Colonic mucosa (tissue), 4 donors: ENCODE data around the gene SLC13A2. TPM values are rescaled to one million over a fixed set of nuclear protein-coding genes. Genes with fewer than 3 reads are reported as not detected.

Experiments
- DNase-seq: peaks from one replicate; pipeline ENCODE4 v3.0.0-alpha.2; 2020
- H3K27ac ChIP-seq: fragments of 200-600 bp; one replicate; pipeline ENCODE4 v1.8.0; 2021
- H3K27me3 ChIP-seq: fragments of 200-600 bp; one replicate; pipeline ENCODE4 v1.8.0; 2021
- H3K36me3 ChIP-seq: fragments of 200-600 bp; one replicate; pipeline ENCODE4 v1.8.0; 2021
- H3K4me1 ChIP-seq: fragments of 200-600 bp; one replicate; pipeline ENCODE4 v1.8.0; 2021; ENCODE audit warnings: mild to moderate bottlenecking
- H3K4me3 ChIP-seq: fragments of 200-600 bp; one replicate; pipeline ENCODE4 v1.8.0; 2021
- H3K9ac ChIP-seq, 2 donors: one replicate each; pipeline ENCODE4 v1.7.0; 2013; ENCODE audit warnings: control low read depth in 2 of 2, low read depth in 2 of 2, low read length in 2 of 2
- H3K9me3 ChIP-seq: fragments of 200-600 bp; one replicate; pipeline ENCODE4 v1.8.0; 2021
- intact Hi-C: fragments of 100-400 bp; cut with DNase I; formaldehyde crosslinking; loops from one replicate; pipeline ENCODE4 v1.14.1; 2022
- total RNA-seq, 2 donors: library from RNA; stranded (reverse); fragmentation: NEBNext Ultra II Directional in 1 of 2; extraction: Animal tissue kit (Norgen Biotek cat#: 25700) in 1 of 2; gene quantifications; one replicate each; pipeline ENCODE4 v1.2.1, GENCODE V29; 2021
- TF ChIP-seq, protein P1 (sequence below): fragments of 200-600 bp; IDR thresholded peaks from one replicate; pipeline ENCODE4 v1.8.0; 2022; ENCODE audit warnings: antibody characterized with exemption, mild to moderate bottlenecking
- donor health status: healthy.
- donor health status: DM: no; HTN: no; CAD: no.
- donor health status: DM: no; HTN: no; CAD: no.

Gene SLC13A2
- total RNA-seq, 2 donors from 2014 or later = 24.7 to 40.5 TPM

DNA sequence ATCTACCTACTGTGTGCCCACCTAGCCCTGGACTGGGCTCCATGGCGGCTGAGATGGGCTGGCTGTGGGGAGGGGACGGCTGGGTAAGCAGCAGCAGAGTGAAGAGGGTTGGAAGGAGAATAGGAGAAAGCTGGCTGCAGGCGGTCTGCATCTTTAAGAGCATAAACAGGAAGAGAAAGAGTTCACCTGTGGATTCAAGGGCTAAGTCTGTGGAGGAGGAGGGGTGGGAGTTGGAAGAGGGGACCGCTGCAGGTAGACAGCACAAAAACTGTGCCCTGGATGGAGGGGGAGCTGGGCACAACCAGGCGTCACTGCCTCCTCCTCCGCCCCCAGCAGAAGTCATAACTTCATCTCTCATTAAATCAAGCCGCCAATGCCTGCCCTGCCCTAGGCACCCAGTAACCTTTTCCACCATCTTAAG, 677 bp downstream of the SLC13A2 start:
- peaks cover 6% of the 10 kb centered on the region for H3K4me1 ChIP-seq
- DNase-seq = no peak
- no peaks in the 10 kb centered on the region for H3K27me3 ChIP-seq
- H3K4me3 ChIP-seq = no peak overlapping the region
- peak overlapping the region in 1 of 2 donors; percentile 62 for H3K9ac ChIP-seq
- H3K36me3 ChIP-seq = no peaks in the 10 kb centered on the region
- intact Hi-C loops = no loop called here
- H3K27ac ChIP-seq = peak overlapping the region; percentile 64
- TF ChIP-seq, protein P1, sequence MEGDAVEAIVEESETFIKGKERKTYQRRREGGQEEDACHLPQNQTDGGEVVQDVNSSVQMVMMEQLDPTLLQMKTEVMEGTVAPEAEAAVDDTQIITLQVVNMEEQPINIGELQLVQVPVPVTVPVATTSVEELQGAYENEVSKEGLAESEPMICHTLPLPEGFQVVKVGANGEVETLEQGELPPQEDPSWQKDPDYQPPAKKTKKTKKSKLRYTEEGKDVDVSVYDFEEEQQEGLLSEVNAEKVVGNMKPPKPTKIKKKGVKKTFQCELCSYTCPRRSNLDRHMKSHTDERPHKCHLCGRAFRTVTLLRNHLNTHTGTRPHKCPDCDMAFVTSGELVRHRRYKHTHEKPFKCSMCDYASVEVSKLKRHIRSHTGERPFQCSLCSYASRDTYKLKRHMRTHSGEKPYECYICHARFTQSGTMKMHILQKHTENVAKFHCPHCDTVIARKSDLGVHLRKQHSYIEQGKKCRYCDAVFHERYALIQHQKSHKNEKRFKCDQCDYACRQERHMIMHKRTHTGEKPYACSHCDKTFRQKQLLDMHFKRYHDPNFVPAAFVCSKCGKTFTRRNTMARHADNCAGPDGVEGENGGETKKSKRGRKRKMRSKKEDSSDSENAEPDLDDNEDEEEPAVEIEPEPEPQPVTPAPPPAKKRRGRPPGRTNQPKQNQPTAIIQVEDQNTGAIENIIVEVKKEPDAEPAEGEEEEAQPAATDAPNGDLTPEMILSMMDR = no peak
- no peaks in the 10 kb centered on the region for H3K9me3 ChIP-seq

DNA sequence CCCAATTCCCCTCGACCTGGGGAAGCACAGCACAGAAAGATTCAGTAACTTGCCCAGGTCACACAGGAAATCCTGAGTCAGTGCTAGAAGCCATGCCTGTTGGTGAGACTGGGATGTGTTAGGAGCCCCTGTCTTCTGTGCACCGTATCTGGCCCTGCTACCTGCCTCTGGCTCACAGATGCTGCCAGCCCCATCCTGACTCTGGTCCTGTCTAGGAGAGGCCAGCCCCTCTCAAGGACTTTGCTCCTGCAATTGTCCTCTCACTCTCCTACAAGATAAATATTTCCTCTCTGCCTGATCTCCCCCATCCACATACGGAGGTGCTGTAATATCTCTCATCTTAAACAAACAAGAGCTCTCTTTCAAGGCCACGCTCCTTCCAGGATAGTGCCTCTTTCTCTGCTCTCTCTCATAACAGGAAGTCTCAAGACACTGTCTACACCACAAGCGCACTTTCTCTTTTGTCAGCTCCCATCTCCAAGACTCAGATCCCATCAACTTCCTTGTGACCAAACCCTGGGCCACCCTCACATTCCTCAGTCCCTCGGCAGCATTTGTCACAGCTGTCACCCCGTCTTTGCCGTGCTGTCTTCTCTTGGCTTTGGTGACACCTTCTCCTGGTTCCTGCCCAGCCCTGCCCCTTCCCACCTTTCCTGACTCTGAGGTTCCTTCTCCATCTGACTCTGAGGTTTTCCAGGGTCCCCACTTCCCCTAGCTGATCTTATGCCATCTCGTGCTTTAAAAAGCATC, 1.9 kb downstream of the SLC13A2 start:
- intact Hi-C loops = no loop called here
- peak overlapping the region in 1 of 2 donors; percentile 42 for H3K9ac ChIP-seq
- peaks cover 6% of the 10 kb centered on the region for H3K4me1 ChIP-seq
- TF ChIP-seq, protein P1 = no peak
- peak overlapping the region; percentile 72 for H3K27ac ChIP-seq
- H3K9me3 ChIP-seq = no peaks in the 10 kb centered on the region
- H3K4me3 ChIP-seq = no peak overlapping the region
- peak; percentile 72 for DNase-seq
- no peaks in the 10 kb centered on the region for H3K27me3 ChIP-seq
- H3K36me3 ChIP-seq = no peaks in the 10 kb centered on the region

DNA sequence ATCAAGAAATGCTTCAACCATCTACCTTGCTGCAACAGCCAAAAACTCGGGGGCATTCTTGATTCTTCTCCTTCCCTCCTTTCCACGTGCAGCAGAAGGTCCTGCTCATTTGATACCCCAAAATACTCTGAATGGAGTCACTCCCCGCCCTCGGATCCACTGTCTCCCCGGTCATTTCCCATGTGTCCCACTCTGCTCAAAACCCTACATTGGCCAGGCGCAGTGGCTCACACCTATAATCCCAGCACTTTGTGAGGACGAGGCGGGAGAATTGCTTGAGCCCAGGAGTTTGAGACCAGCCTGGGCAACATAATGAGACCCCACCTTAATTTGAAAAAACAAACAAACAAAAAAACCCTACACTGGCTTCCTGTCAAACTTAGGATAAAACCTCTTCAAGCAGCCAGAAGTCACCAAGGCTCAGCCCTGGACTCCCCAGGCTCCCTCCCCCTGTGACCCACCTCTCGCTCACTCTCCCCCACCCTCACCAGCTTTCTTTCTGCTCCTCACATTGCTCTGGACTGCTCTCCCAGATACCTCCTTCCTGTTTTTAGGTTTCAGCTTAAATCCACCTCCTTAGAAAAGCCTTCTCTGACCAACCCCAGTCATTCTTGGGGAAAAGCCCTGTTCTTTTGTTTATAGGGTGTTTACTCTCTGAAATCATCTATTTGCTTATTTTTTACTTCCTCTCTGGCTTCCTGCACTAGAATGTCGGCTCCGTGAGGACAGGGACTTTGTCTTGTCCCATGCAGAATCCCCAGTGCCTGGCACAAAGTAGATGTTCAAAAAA, 2.8 kb downstream of the SLC13A2 start:
- Histone ChIP-seq H3K27ac (peak overlapping the region; percentile 72), H3K4me1 (peaks cover 6% of the 10 kb centered on the region)
- intact Hi-C loops = no loop called here

DNA sequence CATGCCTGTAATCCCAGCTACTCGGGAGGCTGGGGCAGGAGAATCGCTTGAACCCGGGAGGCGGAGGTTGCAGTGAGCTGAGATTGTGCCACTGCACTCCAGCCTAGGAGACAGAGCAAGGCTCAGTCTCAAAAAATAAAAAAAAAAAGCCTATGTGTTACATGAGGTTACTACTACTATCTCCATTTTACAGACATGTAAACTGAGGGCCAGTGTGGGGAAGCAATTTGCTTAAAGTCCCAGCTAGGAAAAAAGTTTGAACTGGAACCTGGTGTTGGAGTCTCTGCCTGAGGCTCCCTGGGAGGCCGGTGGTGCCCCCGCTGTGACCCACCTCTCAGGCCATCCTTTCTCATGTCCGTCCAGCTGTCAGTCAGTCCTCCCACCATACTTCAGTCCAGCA, 4.5 kb downstream of the SLC13A2 start:
- intact Hi-C loops = no loop called here
- Histone ChIP-seq H3K9ac (no peak overlapping the region), H3K4me1 (peaks cover 6% of the 10 kb centered on the region), H3K27me3 (no peaks in the 10 kb centered on the region), H3K9me3 (no peaks in the 10 kb centered on the region), H3K36me3 (no peaks in the 10 kb centered on the region), H3K27ac (no peak overlapping the region), H3K4me3 (no peak overlapping the region)
- no peak for DNase-seq
- TF ChIP-seq, protein P1 = no peak

More for the DNA sequence above, 2.8 kb downstream of the SLC13A2 start:
- Histone ChIP-seq H3K9ac (peak overlapping the region in 1 of 2 donors; percentile 12), H3K4me3 (no peak overlapping the region), H3K36me3 (no peaks in the 10 kb centered on the region), H3K9me3 (no peaks in the 10 kb centered on the region), H3K27me3 (no peaks in the 10 kb centered on the region)
- DNase-seq = no peak
- TF ChIP-seq, protein P1 = no peak

DNA sequence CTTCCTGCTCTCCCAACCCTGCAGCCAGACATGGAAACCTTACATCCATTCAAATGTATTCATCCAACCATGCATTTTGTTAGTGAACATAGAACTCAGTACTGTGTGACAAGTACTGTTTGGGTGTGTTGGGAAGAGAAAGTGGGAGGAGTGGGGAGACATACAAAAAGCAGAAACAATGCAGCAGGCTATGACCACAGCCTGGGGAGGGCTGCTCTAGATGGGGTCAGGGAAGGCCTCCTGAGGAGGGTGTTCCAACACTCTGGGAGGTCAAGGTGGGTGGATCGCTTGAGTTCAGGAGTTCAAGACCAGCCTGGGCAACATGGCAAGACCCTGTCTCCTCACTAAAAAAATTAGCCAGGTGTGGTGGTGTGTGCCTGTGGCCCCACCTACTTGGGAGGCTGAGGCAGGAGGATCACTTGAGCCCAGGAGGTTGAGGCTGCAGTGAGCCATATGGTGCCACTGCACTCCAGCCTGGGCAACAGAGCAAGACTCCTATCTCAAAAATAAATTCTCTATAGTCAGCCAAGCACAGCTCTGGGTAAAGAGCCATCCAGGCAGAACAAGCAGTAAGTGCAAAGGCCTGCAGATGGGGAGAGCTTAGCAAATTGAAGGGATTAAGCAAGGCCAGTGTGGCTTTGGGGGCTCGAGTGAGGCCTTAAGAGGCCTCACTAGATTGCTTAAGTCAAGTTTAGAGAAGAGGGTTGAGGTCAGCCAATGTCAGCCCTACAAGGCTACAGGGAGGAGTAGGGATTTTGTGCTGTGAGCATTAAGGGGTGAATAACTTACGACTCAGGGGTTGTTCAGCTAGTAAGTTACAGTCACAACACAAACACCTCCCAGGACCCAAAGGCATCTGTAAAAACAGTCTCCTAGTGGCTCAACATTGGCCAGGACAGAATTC, 5.5 kb downstream of the SLC13A2 start:
- TF ChIP-seq, protein P1 = no peak
- no peak for DNase-seq
- Histone ChIP-seq H3K9me3 (no peaks in the 10 kb centered on the region), H3K4me1 (peaks cover 11% of the 10 kb centered on the region), H3K27ac (no peak overlapping the region), H3K36me3 (no peaks in the 10 kb centered on the region), H3K9ac (no peak overlapping the region), H3K4me3 (no peak overlapping the region), H3K27me3 (no peaks in the 10 kb centered on the region)
- intact Hi-C loops = no loop called here
